HG03442 (cell line): ENCODE measurements around the gene BRD1.

Source experiments
- ATAC-seq: cut with Tn5 transposase; IDR thresholded peaks from one replicate; pipeline ENCODE4 v1.9.1; 2021; ENCODE audit warnings: mild to moderate bottlenecking, moderate library complexity; ENCODE audit not compliant: unreplicated experiment

BRD1 gene

DNA sequence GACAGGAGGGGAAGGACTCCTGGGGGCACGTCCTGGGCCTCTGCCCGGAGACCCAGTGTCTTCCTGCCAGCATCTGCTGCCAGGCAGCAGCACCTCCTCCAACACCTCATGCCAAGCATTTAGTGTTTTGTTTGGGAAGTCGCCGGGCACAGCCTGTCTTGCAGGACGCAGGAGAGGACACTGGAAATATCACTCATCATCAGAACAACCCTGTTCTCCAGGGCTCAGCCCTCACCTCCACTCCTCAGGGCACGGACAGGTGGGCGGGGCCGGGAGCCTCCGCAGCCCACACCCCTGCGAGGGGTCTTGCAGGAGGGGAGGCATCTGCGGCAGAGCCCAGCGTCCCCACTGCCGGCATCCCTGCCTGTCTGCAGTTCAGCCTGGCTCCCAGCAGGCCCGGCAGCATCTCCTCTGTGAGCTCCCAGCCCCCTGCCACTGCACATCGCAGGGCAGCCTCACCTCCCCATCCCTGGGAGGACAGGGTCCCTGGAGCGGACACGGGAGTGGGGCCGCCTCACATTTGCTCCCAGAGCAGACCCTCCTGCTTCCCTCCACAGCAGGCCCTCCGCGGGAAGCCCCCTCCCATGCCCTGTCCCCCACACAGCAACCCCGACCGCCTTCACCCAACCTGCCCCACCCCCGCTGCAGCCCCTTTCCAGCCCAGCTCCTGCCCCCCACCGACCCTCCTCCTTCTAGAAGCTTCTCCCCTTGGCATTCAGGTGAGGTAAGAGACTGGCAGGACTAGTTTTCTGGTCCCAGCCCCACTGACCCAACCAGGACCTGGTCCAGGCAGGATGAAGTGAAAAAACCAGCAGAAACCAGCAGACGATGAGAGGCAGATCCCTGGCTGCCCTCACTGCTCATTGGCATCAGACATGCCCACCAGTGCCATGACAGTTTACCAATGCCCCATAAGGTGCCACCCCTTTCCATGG, 72.7 kb downstream of the BRD1 start:
- no peak for ATAC-seq

DNA sequence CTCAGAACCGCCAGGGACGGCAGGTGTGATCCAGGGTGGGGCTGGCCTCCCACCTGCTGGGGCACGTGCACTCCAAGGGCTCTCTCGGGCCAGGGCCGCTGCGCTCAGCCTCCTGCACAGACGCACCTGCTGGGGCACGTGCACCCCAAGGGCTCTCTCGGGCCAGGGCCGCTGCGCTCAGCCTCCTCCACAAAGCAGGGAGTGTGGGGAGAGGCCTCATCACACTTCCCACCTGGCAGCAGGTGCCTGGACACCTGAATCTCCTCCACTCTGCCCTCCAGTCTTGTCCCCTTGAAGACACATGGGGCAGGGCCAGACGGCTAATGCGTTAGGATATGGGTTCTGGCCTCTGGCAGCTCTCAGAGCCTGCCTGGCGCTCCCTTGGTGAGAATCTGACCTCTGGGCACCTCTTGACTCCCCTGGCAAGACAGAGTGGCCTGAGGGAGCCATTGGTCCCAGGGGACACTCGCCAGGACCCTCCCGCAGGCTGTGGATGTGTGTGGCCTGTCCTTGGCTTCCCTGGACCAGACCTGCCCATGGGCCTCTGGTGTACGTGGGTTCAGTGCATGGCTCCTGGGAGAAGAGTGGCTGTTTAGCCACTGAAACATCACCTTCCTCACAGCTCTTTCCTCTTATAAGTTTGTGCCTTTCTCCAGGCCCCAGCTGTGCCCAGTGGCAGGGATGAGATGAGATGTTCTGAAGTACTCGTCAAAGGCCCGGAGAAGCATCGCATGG, 73.5 kb downstream of the BRD1 start:
- ATAC-seq, result no peak

DNA sequence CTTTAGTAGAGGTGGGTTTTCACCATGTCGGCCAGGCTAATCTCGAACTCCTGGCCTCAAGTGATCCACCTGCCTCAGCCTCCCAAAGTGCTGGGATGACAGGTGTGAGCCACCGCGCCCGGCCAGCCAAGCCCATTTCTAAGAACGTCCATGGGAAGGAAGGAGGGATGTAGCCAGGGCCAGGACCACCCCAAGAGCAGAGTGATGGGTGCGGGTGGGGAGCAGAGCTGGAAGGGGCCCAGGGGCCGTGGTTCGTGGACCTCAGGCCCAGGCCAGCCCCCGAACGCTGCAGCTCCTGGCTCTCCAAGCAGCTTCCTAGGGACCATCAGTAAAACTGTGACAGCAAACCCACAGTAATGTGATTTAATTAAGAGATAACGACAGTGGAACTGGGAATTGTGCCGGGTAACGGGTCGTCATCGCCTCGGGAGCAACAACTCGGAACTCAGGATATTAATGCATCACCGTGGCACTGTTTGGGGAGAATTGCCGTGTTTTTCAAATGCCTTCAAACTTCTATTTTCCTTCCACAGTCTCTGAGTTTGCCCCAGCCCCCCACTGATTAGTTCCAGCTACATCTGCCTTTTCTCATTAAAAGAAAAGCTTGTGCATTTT, 74.3 kb downstream of the BRD1 start:
- no peak for ATAC-seq

DNA sequence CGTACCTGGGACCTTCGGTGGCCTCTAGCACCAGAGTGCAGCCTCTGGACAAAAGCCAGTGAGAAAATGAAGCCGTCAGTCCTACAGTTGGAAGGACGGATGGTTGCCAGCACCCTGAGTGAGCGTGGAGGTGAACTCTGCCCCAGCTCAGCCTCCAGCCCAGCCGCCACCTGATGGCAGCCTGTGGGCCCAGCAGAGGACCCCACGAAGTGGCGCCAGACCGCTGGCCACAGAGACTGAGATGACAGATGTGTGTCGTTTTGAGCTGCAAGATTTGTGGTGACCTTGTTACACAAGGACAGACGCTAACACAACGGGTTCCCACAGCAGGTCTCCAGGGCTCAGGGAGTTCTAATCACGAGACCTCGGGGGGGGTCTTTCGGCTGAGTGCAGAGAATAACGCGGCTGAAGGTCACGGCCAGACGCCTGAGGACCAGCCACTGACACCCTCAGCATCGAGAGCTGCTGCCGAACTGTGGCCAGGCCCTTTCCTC, 75.0 kb downstream of the BRD1 start:
- ATAC-seq, result no peak

DNA sequence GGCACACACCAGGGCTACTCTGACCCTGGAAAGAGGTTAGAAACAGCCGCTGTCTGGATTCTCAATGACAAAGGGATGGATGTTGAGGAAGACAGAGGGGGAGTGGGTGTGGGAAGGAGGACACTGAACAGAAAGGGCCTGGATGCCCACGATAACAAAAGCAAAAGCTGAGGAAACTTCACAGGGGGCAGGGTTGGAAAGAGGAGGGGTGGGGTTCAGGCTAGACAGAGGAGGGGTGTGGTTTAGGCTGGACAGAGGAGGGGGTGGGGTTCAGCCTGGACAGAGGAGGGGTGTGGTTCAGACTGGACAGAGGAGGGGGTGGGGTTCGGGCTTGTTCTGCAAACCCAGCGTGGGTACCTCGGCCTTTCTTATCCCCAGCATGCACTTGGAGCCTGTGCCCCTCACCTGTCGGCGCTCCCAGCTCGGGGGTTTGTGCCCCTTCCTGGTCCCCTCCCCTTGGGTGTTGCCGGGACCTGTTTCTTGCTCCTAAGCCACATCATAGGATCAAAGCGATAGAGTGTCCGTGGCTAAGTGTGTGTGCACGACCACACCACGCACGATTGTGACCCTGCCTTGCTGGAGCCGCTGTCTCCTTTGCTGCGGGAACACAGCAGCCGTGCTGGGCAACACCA, 75.6 kb downstream of the BRD1 start:
- no peak for ATAC-seq

DNA sequence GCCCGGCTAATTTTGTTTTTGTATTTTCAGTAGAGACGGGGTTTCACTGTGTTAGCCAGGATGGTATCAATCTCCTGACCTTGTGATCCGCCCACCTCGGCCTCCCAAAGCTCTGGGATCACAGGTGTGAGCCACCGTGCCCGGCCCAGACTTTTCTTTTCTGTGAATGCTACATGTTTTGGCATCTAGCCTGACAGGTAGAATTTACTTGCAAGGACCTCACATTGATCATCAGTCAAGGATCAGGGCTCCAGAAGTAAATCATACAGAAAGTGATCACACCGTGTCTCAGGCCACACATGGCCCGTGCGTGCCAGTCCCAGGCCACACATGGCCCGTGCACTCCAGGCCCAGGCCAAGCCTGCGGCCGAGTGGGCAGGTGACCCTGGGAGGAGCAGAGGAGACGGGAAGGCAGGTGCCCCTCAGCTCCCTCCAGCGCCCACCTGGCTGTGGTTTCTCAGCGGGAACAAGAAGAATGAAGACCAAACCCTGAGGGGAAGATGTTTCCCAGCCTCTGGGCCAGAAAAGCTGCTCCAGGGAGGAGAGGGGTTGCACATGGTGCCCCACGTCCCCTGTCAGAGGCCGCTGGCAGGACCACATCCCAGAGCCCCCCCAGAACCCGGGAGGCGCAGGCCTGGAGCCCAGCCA, 76.2 kb downstream of the BRD1 start:
- ATAC-seq, result no peak

DNA sequence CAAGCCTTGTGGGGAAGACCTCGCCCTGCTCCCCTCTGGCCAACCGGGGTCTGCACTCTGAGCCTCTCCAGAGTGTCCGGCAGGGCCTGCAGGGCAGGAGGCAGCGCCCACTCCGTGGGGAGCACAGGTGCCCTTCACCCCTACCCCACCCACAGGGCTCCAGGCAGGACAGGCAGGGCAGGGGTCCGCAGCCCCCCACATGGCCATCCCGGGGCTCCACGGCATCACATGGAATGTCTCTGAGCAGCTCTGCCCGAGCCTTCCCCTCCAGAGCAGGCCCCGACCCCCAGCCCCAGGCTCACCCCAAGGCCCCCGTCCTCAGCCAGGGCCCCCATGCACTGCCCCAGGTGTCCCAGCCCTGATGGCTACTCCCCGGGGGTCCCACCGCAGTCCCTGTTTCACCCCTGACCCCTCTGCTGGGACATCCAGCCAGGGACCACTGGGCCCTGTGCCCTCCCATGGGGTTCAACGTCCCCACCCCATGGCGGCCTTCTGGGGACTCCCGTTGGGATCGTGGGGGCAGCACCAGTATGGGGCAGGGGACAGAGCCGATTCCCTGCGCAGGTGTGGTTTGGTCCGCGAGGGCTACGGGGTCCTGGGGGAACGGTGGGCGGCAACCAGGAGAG, 77.7 kb downstream of the BRD1 start:
- ATAC-seq, result no peak

DNA sequence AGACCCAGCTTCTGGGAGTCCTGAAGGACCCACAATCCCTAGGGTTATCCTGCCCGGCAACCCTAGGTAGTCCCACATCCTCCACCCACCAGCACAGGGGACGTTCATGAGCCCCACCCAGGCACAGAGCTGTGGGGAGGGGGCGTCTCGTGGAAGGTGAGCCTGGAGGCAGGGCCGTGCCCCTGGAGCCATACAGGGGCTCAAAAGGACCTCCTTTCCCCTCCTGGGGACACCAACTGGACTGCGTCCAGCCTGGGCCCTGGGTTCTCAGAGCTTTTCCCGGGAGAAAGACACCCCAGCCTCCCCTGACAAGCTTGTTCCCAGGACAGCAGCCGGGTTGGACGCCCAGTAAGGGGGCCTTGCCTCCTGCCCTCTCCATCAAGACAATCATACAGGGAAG, 78.4 kb downstream of the BRD1 start:
- no peak for ATAC-seq

DNA sequence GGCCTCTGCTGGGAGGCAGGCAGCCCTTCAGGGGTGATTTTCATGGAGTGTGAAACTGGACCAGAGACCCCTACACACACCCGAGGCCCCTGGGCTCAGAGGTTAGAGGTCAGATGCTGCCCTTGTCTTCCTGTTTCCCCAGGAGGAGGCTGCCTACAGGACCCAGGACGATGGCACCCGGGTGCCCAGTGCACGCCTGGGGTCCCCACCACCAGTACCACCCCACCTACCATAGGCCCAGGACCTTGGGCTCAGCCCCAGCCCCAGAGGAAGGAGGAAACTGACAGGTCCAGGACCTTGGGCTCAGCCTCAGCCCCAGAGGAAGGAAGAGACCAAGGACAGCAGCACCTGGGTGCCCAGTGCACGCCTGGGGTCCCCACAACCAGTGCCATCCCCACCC, 79.2 kb downstream of the BRD1 start:
- no peak for ATAC-seq

DNA sequence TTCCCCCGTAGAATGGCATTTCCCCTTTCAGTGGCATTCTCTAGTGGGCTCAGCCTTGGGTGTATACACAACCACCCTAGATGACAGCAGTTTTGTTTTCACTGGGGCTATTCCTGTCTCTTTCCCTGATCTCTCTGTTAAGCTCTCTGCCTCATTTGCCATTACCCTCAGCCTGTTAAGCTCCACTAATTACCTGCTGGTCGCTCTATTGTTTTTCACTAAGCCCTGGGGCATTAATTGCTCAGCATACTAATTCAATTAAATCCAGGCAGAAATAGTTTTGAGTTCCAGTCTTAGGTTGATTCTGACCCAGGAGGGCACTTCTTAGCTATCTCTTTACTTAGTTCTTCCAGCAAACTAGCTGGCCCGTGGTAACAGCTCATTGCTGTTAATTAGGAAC, 80.0 kb downstream of the BRD1 start:
- no peak for ATAC-seq

DNA sequence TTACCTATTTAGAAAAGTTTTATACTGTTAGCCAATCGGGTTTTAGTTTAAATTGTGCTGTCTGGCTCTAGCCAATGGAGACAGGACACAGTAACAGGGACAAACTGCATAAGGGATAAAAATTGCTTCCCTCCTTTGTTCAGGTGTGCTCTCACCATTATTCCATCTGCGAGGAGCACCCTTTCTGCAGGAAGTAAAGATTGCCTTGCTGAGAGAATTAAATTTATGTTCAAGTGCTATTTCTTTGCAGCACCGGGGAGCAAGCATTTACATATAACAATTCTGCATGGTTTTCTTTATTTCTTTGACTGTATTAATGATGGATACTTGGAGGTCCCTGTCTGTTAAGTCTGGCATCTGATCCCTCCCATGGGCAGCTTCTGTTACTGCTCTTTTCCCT, 80.5 kb downstream of the BRD1 start:
- no peak for ATAC-seq

DNA sequence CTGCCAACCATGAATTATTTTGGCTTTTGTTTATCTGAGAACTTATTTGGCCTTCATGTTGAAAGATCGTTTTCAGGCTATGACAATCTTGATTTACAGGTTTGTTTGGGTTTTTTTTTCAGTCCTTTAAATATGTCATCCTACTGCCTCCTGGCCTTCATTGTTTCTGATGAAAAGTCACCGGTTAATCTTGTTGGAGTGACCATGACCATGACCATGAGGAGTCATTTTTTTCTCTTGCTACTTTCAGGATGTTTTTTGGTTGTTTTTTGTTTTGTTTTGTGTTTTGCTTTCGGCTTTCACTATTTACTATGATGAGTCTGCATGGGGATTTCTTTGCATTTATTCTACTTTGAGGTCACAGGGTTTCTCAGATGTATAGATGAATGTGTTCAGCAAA, 81.6 kb downstream of the BRD1 start:
- ATAC-seq, result no peak

DNA sequence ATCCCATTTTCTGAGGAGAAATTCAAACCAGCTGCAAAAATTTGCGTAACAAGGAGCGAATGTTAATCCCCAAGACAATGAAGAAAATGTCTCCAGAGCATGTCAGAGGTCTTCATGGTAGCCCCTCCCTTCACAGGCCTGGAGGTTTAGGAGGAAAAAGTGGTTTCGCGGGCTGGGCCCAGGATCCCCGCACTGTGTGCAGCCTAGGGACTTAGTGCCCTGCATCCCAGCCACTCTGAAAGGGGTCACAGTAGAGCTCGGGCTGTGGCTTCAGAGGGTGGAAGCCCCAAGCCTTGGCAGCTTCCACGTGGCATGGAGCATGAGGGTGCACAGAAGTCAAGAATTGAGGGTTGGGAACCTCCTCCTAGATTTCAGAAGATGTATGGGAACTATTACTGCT, 87.4 kb downstream of the BRD1 start:
- ATAC-seq, result no peak

DNA sequence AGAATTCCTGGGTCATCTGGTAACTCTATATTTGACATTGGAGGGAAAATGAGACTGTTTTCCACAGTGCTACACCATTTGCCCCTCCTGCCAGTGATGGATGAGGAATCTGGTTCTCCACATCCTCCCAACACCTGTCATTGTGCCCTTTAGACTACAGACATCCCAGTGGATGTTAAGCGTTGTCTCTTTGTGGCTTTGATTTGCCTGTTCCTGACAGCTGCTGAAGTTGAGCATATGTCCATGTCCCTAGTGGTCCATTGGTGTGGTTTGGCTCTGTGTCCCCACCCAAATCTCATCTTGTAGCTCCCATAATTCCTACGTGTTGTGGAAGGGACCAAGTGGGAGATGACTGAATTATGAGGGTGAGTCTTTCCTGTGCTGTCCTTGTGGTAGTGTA, 88.5 kb downstream of the BRD1 start:
- no peak for ATAC-seq

DNA sequence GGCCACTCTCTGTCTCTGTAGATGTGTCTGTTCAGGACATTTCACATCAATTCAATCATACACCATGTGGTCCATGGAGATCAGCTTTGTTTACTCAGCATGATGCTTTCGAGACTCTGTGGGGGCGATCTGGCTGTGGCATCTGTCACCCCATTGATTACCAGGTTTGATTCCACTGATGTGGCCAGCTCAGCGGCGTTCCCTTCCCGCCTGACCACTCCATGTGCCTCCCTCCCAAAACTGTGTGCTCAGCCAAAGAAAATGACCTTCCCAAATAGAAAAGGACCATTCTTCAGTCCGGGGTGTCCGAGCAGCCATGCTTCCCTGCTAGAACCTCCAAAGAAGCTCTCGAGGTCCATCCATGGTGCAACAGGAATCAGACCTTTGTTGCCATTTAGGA, 89.1 kb downstream of the BRD1 start:
- ATAC-seq, result no peak

DNA sequence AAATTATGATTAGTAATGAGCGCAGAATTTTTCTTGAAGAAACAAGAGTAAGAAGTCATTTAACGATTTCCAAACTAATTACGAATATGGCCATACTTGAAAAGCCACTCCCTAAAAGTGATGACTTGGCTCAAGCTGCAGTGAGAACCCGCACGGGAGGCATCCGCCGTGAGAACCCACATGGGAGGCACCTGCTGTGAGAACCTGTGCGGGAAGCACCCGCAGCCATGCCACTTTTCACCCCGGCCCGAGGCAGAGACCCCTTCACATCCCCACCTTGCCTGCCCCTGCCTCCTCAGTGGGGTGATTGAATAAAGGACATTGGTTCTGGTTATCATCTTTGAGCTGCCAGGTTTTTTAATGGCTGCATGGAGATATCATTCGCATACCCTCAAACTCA, 89.7 kb downstream of the BRD1 start:
- no peak for ATAC-seq

DNA sequence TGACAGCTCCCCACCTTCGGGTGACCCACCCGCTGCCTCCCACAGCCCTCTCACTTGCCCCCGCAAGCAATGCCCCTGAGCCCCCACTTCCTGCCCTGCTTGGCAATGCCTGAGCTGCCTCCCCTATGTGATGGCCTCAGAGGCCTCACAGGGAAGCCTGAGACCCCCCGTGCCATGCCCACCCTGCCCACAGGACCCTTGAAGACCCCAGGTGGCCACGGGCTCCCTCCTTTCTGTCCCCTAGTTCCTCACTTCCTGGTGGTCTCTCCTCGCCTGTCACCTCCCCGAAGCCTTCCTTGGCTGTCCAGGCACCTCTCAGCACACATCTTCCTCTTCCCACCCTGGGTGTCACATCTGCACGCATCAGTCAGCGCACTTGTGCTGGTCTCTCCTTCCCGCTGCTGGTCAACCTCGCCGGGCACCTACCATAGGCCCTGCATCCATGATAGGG, 90.5 kb downstream of the BRD1 start:
- no peak for ATAC-seq

DNA sequence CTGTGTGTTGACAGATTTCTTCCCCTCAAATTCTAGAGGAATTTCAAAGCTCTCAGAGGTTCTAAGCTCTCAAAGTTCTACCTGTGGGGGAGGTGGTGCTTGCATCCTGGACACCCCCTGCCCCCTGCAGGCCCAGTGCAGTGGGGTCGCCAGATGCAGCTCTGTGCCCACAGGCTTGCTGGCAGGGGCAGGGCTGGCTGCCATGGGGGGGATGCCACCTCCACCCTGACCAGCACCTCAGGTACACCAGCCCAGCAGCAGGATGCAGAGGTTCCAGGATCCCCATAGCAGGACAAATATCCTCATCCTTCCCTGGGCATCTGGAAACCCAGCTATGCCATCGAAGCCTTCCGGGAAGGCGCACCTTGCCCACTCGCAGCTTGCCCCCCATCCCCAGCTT, 91.1 kb downstream of the BRD1 start:
- ATAC-seq, result no peak

DNA sequence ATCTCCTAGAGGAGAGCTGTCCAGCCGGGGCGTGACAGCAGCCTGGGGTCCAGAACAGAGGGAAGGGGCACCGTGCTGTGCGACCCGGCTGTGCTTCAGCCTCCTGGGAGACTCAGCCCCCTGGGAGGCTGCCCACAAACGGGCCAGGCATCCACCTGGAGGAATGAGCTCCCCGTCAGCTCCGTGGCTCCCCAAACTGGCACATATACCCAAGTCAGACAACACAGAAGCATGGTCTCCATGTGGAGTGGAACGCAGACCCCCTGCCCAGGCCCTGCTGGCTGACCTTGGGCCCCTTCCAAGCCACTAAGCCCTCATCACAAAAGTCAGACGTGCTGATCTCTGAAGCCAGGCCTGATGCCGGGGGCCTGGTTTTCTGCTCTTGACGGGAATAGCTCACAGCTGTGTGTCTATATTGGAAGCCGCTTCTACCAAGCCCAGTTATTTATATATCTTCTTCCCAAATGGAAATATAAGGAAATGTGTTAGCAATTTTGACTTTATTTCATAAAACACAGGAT, 91.7 kb downstream of the BRD1 start:
- ATAC-seq, result no peak

DNA sequence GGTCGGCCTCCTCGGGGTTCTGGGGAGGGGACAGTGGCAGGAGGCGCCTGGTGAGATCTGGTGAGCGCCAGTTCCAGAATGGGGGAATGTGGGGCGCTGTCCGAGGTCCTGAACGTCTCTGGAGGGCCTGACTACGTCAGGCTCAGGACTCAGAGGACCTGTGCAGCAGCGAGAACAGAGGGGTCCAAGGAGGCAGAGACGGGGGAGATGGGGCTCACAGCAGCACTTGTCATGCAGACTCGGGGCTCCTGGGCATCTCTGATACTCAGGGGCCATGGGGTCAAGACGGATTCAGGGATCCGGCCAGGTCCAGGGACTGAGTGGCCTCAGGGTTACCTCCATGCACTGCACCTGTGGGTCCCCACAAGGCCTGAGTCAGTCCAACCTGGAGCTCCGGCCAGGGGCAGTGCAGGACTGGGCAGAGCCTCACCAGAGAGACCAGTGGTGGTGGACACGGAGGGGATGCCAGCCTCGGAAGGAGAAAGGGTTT, 92.2 kb downstream of the BRD1 start:
- ATAC-seq, result no peak
